ENCODE measurements around the gene SCUBE1. TPM values are rescaled to one million over a fixed set of nuclear protein-coding genes. Genes with fewer than 3 reads are reported as not detected.

The SCUBE1 gene
- total and polyA plus RNA-seq, 5 experiments from 2014 or later = not detected

DNA sequence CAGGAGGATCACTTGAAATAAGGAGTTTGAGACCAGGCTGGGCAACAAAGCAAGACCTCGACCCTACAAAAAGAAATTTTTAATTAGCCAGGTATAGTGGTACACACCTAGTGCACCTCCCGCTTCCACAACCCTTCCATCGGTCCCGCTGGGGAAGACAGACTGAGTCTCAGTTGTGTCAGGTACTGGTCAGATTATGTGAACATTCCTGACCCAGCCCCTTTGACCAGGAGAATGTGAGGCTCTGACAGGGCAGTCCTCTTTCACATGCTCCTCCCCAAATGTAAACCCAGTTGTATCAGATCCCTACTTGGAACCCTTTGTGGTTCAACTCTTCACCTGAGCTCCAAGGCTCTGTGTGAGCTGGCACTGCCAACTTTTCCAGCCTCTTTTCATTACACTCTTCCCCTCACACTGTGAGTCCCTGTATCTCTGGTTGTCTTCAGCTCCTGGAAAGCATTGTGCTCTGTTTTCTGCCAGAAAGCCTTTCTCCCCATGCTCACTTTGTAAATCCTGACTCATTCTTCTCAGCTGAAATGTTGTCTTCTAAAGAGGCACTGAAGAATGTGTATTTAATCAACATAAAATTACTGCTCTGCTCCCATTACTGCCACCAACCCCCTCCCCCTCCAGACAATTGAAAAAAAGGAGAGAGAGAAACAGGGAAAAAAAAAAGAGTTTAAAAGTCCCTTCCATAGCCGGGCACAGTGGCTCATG lies 154.2 kb downstream of the SCUBE1 start:
- peaks cover 0 to 3% (median 0%) of the 10 kb centered on the region in 9 donors for H3K9me3 Mint-ChIP-seq
- peak overlapping the region in 9 of 10 donors; percentile 49 to 95 (median 91) for H3K27ac Mint-ChIP-seq
- peaks cover 8 to 25% (median 18%) of the 10 kb centered on the region in 4 donors for H3K4me1 Mint-ChIP-seq
- H3K27me3 Mint-ChIP-seq = peaks cover 0 to 2% (median 0%) of the 10 kb centered on the region in 5 donors
- peaks cover 0 to 2% (median 0%) of the 10 kb centered on the region in 3 donors for H3K36me3 Mint-ChIP-seq
- H3K4me3 Mint-ChIP-seq = peak overlapping the region in 8 of 10 donors; percentile 37 to 71 (median 54)
- POLR2A ChIA-PET = interaction anchor here (0.6 to 1.5 kb wide), 5 partner anchors 10 to 330 kb away, joined by 3 to 5 read pairs (median 4); no protein-coding TSS in a partner anchor
- DNase-seq (peak in 1 of 10 donors; percentile 51), ATAC-seq (no peak)

DNA sequence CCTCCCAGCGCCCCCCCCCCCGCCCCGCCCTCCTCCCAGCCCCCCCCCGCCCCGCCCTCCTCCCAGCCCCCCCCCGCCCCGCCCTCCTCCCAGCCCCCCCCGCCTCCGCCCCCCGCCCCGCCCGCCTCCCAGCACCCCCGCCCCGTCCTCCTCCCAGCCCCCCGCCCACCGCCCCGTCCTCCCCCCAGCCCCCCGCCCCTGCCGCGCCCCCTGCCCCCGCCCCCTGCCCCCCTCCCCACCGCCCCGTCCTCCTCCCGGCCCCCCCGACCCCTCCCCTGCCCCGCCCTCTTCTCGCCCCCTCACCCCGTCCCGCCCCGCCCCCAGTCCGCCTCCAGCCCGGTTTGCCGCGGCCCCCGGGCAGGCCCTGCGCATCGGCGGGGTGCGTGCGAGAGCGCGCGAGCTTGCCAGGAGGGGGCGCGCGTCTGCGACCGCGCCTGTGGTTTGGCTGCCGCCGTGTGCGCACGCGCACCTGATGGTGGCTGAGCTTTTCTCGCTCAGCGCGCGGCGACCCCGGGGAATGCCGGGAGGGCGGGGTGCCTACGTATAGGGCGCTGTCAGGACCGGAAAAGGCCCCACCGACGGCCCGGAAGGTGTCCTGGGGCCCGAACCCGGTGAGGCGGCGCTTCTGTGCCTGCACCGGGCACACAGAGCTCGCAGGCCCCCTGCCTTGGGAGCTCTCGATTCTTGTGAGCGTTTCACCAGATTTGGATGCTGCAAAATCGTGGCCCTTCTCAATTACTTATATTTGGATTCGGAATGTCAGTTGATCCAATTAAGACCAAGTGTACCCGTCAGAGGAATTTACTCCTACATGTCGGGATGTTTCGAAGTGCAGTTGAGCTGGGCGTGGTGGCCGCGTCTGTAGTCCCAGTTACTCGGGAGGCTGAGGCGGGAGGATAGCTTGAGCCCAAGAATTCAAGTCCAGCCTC lies 155.7 kb downstream of the SCUBE1 start:
- peak overlapping the region; percentile 74 to 87 (median 83) for H3K4me3 Mint-ChIP-seq
- peaks cover 0 to 2% (median 0%) of the 10 kb centered on the region in 5 donors for H3K27me3 Mint-ChIP-seq
- DNase-seq (peak; percentile 93 to 98 (median 95)), ATAC-seq (peak; percentile 89 to 92)
- peaks cover 13 to 30% (median 20%) of the 10 kb centered on the region in 4 donors for H3K4me1 Mint-ChIP-seq
- H3K27ac Mint-ChIP-seq = peak overlapping the region; percentile 94 to 99 (median 98)
- H3K36me3 Mint-ChIP-seq = peaks cover 0 to 2% (median 2%) of the 10 kb centered on the region in 3 donors
- POLR2A ChIA-PET = interaction anchor here (0.6 to 2.8 kb wide), 11 partner anchors 8 to 1292 kb away, joined by 3 to 33 read pairs (median 4); partner anchors contain the start of genes ARFGAP3, BIK, CYB5R3 and MCAT
- peaks cover 0 to 3% (median 0%) of the 10 kb centered on the region in 9 donors for H3K9me3 Mint-ChIP-seq

DNA sequence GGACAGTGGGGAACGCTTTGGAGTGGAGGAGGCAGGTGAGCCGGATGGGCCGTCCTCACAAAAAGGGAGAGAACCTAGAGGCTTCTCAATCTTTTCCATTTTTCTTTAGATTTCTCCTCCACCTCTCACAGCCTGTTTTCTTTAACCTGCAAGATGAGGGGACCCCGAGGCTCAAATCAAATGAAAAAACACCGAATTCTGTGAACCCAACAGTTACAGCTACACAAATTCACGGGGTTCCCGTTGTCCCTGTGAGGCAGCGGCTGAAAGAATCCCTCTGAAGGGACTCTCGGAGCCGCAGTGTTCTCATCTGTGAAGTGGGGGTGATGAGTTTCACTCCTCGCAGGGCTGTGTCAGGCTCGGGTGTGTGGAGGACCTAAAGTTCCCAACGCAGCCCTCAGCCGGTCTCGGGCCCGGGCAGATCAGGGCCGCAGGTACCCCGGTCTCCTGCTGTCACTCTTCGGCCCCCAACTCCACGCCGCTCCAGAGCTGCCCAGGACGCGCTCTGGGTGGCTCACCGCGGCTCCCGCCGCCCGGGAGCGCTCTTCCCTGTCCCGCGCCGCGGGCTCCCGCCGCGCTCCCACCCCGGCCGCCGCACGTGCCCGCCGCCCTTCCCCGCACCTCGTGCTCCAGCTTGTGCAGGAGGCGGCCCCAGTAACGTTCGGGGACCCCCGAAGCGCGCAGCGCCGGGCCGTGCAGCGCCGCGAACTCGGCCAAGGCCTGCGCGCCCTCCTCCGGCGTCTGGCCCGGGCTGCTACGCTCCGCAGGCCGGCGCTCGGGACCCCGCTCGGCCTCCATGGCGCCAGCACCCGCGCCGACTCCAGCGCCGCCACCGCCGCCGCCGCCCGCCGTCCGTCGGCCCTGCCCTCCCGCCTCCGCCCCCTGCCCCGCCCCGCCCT lies 156.7 kb downstream of the SCUBE1 start, which contains the start of gene TTLL12:
TSS of gene TTLL12 (minus strand) at position 863 of the 899 bp plus-strand sequence. CDS start at position 798, 65 bp downstream.
- Mint-ChIP-seq H3K36me3 (peaks cover 0 to 4% (median 2%) of the 10 kb centered on the region in 3 donors), H3K27me3 (peaks cover 0 to 2% (median 0%) of the 10 kb centered on the region in 5 donors), H3K9me3 (peaks cover 0 to 2% (median 0%) of the 10 kb centered on the region in 9 donors), H3K4me3 (peak within 1 kb of the TSS; percentile 74 to 87 (median 83)), H3K4me1 (peaks cover 15 to 32% (median 23%) of the 10 kb centered on the region in 4 donors), H3K27ac (peak within 1 kb of the TSS; percentile 94 to 99 (median 98))
- ATAC-seq (peak; percentile 30 to 60), DNase-seq (peak; percentile 35 to 75 (median 65))
- POLR2A ChIA-PET = interaction anchor here (0.6 to 2.8 kb wide), 9 partner anchors 19 to 1291 kb away, joined by 3 to 33 read pairs (median 3); partner anchors contain the start of genes ARFGAP3, BIK, CYB5R3 and MCAT

DNA sequence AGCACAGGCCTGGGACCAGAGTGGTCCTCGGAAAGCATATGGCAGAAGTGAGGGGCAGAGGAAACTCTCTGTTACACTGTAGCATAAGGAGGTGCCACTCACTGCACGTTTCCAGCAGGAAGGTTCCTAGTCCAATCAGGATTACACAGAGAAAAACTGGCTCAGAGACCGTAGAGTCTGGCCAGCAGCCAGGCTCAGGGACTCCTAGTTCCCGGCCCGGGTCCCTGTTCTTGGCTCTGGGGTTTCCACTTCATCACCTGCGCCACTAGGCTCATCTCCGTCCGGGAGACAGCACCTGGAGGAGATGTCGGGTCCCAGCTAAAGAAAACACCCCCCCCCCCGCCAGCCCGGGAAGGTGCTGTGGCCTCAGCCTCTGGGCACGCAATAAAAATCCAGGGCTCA lies 157.3 kb downstream of the SCUBE1 start:
- Mint-ChIP-seq H3K4me1 (peaks cover 15 to 32% (median 23%) of the 10 kb centered on the region in 4 donors), H3K36me3 (peaks cover 0 to 4% (median 2%) of the 10 kb centered on the region in 3 donors), H3K9me3 (peaks cover 0 to 1% (median 0%) of the 10 kb centered on the region in 9 donors), H3K4me3 (peak overlapping the region; percentile 58 to 84 (median 71)), H3K27me3 (no peaks in the 10 kb centered on the region), H3K27ac (peak overlapping the region in 8 of 10 donors; percentile 3 to 83 (median 64))
- DNase-seq (peak in 1 of 10 donors; percentile 65), ATAC-seq (no peak)
- POLR2A ChIA-PET = interaction anchor here (1.0 to 2.8 kb wide), 3 partner anchors 35 to 171 kb away, joined by 3 to 33 read pairs (median 17); partner anchors contain the start of genes MCAT, PACSIN2 and TSPO

DNA sequence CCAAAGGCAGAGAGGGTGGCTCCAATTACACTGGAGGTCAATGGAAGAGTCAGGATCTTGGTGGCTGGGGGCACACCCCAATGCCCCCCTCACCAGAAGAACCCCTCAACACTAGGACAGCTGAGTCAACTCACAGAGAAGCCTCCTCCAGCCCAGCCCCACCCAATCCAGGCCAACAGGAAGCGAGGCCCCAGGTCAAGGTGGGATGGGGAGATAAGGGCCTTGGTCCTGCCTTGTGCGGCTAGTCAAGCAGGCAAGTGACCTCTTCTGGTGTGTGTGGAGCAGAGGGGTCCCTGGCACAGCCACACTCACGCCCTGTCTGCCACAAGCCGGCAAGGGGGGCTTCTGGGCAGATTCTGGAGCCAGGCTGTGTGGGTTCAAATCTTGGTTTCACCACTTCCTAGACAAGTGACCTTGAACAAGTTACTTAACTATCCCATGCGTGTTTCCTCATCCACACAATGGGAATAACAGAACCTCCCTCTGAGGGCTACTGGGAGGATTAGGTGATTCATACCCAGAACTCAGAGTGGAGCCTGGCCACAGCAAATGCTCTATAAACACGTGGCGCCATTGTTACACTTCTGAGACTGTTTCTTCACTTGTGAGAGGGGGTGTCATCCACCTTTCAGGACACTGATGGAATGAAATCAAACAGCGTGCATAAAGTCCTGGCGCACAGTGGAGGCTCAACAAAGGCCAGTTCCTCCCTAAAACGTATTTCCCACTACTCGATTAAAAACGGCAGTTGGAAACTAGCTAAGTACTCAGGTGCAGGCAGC lies 159.5 kb downstream of the SCUBE1 start:
- H3K36me3 Mint-ChIP-seq = peaks cover 0 to 17% (median 10%) of the 10 kb centered on the region in 3 donors
- POLR2A ChIA-PET = no interaction called here
- no peaks in the 10 kb centered on the region for H3K9me3 Mint-ChIP-seq
- H3K27me3 Mint-ChIP-seq = no peaks in the 10 kb centered on the region
- no peak for ATAC-seq
- peak in 1 of 10 donors; percentile 40 for DNase-seq
- H3K4me1 Mint-ChIP-seq = peaks cover 15 to 30% (median 23%) of the 10 kb centered on the region in 4 donors
- H3K4me3 Mint-ChIP-seq = peak overlapping the region in 4 of 10 donors; percentile 20 to 58 (median 54)
- H3K27ac Mint-ChIP-seq = peak overlapping the region in 1 of 10 donors; percentile 81

DNA sequence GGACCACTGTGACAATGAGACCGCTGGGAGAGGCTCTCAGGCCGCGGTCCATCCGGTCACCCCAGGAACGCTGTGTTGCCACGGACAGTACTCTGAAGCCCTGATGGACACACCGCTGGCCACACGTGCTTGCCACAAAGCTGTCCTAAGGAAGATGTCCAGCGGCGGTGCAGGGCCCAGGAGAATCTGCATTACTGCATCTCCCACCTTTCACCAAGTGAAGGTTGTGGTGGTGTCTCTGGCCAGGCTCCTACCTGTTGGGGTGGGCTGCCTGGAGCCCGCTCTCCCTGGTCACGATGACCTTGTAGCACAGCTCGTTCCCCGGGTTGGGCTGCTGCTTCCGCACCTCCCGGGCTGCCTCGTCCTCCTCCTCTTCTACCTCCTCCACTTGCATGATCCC lies 160.4 kb downstream of the SCUBE1 start:
- Mint-ChIP-seq H3K9me3 (no peaks in the 10 kb centered on the region), H3K4me3 (no peak overlapping the region), H3K27me3 (no peaks in the 10 kb centered on the region), H3K36me3 (peaks cover 0 to 23% (median 11%) of the 10 kb centered on the region in 3 donors), H3K27ac (peak overlapping the region in 1 of 10 donors; percentile 63), H3K4me1 (peaks cover 15 to 25% (median 20%) of the 10 kb centered on the region in 4 donors)
- POLR2A ChIA-PET = no interaction called here
- DNase-seq (peak in 1 of 10 donors; percentile 44), ATAC-seq (no peak)

DNA sequence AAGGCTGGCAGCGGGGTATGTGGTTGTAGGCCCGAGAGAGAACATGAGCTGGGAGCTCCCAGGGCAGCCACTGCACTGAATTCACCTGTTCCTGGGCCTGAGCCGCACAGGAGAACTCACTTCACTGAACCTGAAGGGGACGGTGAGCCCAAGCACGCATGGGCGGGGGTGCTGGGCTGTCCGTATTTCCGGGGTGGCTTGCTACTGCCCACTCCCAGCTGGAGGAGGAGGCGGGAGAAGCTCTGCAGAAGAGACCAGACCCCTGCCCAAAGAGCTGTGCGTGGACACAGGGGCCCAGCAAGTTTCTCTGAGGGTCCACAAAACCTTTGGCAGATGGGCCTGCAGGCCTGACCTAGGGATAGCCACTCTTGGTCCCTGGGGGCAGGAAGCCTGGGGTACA lies 161.1 kb downstream of the SCUBE1 start:
- H3K27ac Mint-ChIP-seq = no peak overlapping the region
- peaks cover 15 to 24% (median 19%) of the 10 kb centered on the region in 4 donors for H3K4me1 Mint-ChIP-seq
- ATAC-seq = no peak
- no peak overlapping the region for H3K4me3 Mint-ChIP-seq
- DNase-seq = peak in 1 of 10 donors; percentile 43
- POLR2A ChIA-PET = no interaction called here
- no peaks in the 10 kb centered on the region for H3K9me3 Mint-ChIP-seq
- no peaks in the 10 kb centered on the region for H3K27me3 Mint-ChIP-seq
- H3K36me3 Mint-ChIP-seq = peaks cover 0 to 27% (median 11%) of the 10 kb centered on the region in 3 donors

DNA sequence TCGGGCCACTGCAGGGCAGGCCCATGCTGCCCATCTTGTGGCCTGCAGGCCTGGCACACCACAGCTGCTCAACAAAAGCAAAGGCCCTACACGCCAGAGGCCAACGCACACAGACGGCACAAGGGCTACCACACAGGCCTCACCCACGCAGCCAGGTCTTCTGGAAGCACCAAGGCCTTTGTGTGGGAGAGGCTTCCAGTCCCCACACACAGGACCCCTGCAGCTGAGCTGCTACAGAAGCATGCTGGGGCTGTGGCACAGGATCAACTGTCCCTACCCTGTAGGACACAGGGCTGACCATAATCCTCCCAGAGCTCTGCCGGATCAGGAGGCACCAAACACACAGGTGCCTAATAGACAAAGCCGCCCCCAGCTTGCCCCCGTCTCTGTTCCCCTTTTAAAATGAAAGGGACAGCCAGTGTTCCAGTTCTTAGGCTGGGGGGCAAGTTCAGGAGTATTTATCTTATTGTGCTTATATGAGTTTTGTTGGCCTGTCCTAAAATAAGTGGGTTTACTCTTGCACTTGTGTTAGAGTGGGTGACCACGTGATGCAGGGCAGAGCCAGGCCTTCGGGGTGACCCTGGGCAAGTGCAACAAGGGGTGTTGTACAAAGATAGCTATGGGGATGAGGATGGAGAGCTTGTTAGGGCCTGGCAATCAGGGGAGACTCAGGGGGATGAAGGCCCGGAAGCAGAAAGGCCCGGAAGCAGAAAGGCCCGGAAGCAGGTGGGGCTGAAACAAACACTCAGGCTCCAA lies 161.7 kb downstream of the SCUBE1 start:
- POLR2A ChIA-PET = no interaction called here
- DNase-seq (peak in 1 of 10 donors; percentile 42), ATAC-seq (no peak)
- Mint-ChIP-seq H3K27ac (peak overlapping the region in 1 of 10 donors; percentile 39), H3K4me1 (peaks cover 15 to 24% (median 19%) of the 10 kb centered on the region in 4 donors), H3K36me3 (peaks cover 0 to 27% (median 11%) of the 10 kb centered on the region in 3 donors), H3K27me3 (no peaks in the 10 kb centered on the region), H3K4me3 (no peak overlapping the region), H3K9me3 (no peaks in the 10 kb centered on the region)

DNA sequence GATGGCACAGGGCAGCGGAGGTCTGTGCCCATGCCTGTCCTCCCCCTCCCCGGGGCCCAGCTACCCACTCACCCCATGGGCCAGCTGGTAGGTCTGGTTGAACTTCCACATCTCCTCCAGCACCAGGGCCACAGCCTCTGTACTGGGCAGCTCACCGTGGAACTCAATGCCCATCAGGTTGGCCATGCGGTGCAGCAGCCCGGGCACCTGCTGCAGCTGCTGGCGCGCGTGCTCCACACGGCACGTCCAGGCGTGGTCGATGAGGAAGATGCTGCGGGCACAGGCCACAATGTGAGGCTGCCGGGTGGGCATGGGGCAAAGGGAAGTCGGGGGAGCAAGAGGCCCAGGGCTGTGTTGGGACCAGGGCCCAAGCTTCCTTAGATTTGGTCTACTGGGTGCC lies 162.5 kb downstream of the SCUBE1 start:
- Mint-ChIP-seq H3K9me3 (no peaks in the 10 kb centered on the region), H3K36me3 (peaks cover 0 to 32% (median 11%) of the 10 kb centered on the region in 3 donors), H3K27me3 (no peaks in the 10 kb centered on the region), H3K4me3 (no peak overlapping the region), H3K4me1 (peaks cover 11 to 24% (median 17%) of the 10 kb centered on the region in 4 donors), H3K27ac (no peak overlapping the region)
- ATAC-seq (no peak), DNase-seq (peak in 1 of 10 donors; percentile 47)
- POLR2A ChIA-PET = no interaction called here

DNA sequence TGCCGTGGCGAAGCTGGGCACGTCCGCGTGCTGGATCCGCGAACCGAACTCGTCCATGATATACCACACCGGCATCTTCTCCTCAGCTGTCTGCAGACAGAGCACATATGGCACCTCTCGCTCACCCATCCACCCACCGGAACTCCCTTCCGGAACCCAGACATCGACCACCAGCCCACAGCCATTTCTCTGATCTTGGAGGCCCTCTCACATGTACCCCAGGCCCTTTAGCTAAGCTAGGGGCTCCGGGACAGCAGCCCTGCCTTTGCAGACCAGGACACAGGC lies 163.3 kb downstream of the SCUBE1 start:
- no peak overlapping the region for H3K27ac Mint-ChIP-seq
- POLR2A ChIA-PET = no interaction called here

More for the DNA sequence above, 163.3 kb downstream of the SCUBE1 start:
- ATAC-seq (no peak), DNase-seq (peak in 1 of 10 donors; percentile 19)
- Mint-ChIP-seq H3K27me3 (no peaks in the 10 kb centered on the region), H3K4me3 (no peak overlapping the region), H3K36me3 (peaks cover 0 to 34% (median 11%) of the 10 kb centered on the region in 3 donors), H3K4me1 (peaks cover 8 to 18% (median 12%) of the 10 kb centered on the region in 4 donors), H3K9me3 (no peaks in the 10 kb centered on the region)

Data from naive thymus-derived CD8-positive, alpha-beta T cell (primary cell).